Left colon (tissue), 2 donors: ENCODE results near the gene THAP6. TPM values are rescaled to one million over a fixed set of nuclear protein-coding genes. Genes with fewer than 3 reads are reported as not detected.

Source experiments
- ATAC-seq: fragments of 200-7000 bp; cut with Tn5 transposase; one replicate; pipeline ENCODE4 v1.9.1; 2020; ENCODE audit warnings: mild to moderate bottlenecking, moderate library complexity
- DNase-seq, 2 donors: peaks; one replicate each; pipeline ENCODE4 v3.0.0-alpha.2; 2020
- intact Hi-C, 2 donors: fragments of 100-400 bp; cut with DNase I in 1 of 2; cut with micrococcal nuclease in 1 of 2; formaldehyde crosslinking; loops; one replicate each; pipeline versions ENCODE4 v1.11.2 to v1.14.0; 2022; cut with DNase I, micrococcal nuclease
- total RNA-seq, 2 donors: library from RNA; stranded (reverse); fragmentation: NEBNext Ultra II Directional; extraction: Animal tissue kit (Norgen Biotek cat#: 25700); gene quantifications; one replicate each; pipeline ENCODE4 v1.2.1, GENCODE V29; 2021
- donor health status: DM: no; HTN: no; CAD: no.
- donor health status: DM: yes; HTN: yes; CAD: no.

The THAP6 gene
- total RNA-seq, 2 donors from 2014 or later, result 13.7 to 21.4 TPM

GRCh38 chr4:75555294-75556164, 41.3 kb downstream of the THAP6 start, which contains the start of gene ODAPH:
Gene ODAPH, plus strand, starts transcription at chr4:75556066. Its CDS starts 17 bp downstream, at chr4:75556083.
- intact Hi-C loops, result no loop called here
- ATAC-seq, result no peak
- DNase-seq, result no peak

GRCh38 chr4:75557696-75558095, 43.4 kb downstream of the THAP6 start:
- DNase-seq (no peak), ATAC-seq (no peak)

GRCh38 chr4:75561789-75562188, 47.5 kb downstream of the THAP6 start:
- no peak for DNase-seq
- intact Hi-C loops, result no loop called here
- no peak for ATAC-seq

More at GRCh38 chr4:75557696-75558095, 43.4 kb downstream of the THAP6 start:
- intact Hi-C loops, result no loop called here

- ATAC-seq (no peak), DNase-seq (no peak)
- intact Hi-C loops, result no loop called here
Observed at GRCh38 chr4:75564023-75564422, 49.8 kb downstream of the THAP6 start.

GRCh38 chr4:75565481-75565880, 51.2 kb downstream of the THAP6 start:
- DNase-seq, result no peak
- intact Hi-C loops, result no loop called here
- ATAC-seq, result no peak

GRCh38 chr4:75566911-75567310, 52.6 kb downstream of the THAP6 start:
- intact Hi-C loops, result no loop called here
- ATAC-seq (no peak), DNase-seq (no peak)

GRCh38 chr4:75567725-75568124, 53.5 kb downstream of the THAP6 start:
- intact Hi-C loops, result no loop called here
- DNase-seq (no peak), ATAC-seq (no peak)

Other genes starting within 250 kb of the THAP6 start
- 10 to 100 TPM; 30.5 to 41.5 TPM for gene RCHY1, start 70 bp upstream of the THAP6 start, total RNA-seq
- gene ODAPH, start 41.6 kb downstream of the THAP6 start, total RNA-seq, result not detected
- 1 to 10 TPM; 1.1 to 1.6 TPM for gene CDKL2, start 116.1 kb downstream of the THAP6 start, total RNA-seq
- 100 to 1,000 TPM; 158 to 159 TPM for gene G3BP2, start 158.9 kb downstream of the THAP6 start, total RNA-seq
- 10 to 100 TPM; 51.5 to 55.4 TPM for gene USO1, start 210.1 kb downstream of the THAP6 start, total RNA-seq